Measurements from ENCODE around the gene PRAF2.

Gene PRAF2

GRCh38 chrX:49042581-49043219, 31.1 kb downstream of the PRAF2 start:
- DNase-seq (ENCODE audit: low read depth, low spot score) = no peak

DNA sequence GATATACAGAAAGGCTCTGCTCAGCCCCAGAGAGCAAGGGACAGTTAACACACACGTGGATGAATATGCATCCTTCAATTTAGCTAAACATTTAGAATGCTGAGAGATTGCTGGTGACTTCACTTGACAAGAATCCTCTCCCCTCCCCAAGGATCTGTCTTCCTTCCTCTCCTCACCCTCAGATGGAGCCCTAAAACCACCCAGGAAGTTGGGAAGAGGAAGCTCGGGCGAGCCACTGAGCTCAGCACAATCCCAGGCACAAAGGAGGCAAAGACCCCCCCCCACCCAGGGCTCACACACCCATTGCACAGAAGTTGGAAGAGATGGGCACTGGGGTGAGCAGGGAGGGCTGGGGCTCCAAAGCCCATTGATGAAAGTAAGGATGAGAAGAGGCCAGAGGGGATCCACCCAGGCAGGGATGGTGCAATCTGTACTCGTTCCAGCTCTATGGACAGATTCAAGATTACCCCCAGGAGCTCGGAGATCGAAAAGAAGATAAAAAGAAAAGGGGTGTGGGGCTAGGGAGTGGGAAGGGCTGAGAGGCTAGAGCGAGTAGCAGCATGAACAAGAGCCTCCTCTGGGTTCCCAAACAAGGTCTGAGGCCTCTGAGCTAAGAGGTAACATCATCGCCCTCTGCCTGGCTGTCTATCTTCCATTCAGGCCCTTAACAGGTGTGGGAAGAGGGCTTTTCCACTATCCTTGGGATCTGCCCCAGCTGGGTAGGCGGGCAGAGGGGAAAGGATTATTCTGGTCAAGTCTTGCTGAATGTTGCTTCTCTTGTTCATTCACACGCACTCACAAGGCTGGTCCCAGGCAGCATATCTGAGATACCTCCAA, 31.8 kb downstream of the PRAF2 start:
- DNase-seq (ENCODE audit: low read depth, low spot score) = no peak

GRCh38 chrX:49040376-49040955, 33.3 kb downstream of the PRAF2 start:
- no peak for DNase-seq (ENCODE audit: low read depth, low spot score)

GRCh38 chrX:49039598-49040375, 34.0 kb downstream of the PRAF2 start:
- DNase-seq (ENCODE audit: low read depth, low spot score) = no peak

DNA sequence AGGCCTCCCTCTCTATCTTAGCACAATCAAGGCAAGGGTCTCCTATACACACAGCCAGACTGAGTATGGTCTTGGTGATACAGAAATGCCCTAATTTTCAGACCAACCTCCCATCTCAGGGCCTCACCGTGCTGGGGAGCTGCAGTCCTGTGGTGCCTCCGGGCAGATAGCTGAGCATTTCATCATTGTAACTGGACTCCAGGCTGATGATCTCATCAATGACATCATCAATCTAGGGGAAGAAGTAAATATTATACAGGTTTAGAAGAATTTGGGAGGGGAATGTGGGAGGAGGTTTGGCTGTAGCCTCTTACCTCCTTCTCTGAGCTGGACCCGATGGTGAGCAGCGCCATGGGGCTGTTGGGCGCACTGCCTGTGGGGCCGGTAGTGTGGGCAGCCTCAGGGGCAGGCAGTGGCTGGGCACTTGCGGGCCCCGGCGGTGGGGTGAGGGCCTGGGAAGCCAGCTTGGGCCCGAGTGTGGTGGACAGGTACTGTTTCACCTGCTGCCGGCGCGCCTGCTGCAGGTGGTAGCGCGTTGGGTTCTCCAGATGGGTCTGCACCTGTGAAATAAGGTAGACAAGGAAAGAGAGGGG, 35.8 kb downstream of the PRAF2 start:
- DNase-seq (ENCODE audit: low read depth, low spot score) = no peak

DNA sequence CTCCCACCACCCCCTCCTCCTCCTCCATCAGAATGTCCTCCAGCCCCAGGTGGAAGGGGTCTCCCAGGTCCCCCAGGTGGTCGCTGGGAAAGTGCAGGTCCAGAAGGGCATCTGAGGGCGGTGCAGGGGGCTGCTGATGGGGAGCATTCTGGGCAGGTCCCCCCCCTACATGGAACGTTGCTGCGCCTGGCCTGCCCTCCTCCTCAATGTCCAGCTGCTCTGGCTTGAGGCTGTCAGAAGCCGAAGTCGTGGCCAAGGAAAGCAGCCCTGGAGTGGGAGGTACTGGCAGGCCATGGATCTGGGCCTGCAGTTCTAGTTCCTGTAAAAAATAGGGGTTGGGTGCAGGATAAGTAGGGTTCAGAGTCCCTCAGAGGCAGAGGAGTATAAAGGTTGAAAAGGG, 43.5 kb downstream of the PRAF2 start:
- DNase-seq (ENCODE audit: low read depth, low spot score) = no peak

GRCh38 chrX:49029876-49030275, 43.9 kb downstream of the PRAF2 start:
- no peak for DNase-seq (ENCODE audit: low read depth, low spot score)
